Breast epithelium (tissue), 4 donors: ENCODE measurements around the gene HEBP2. TPM values are rescaled to one million over a fixed set of nuclear protein-coding genes. Genes with fewer than 3 reads are reported as not detected.

Experiments
- DNase-seq, 2 donors: peaks; one replicate each; pipeline ENCODE4 v3.0.0-alpha.2; 2019; ENCODE audit warnings: low spot score in 2 of 2
- H3K27ac ChIP-seq, 2 donors: fragments of 200-600 bp; sonication (generic) in 1 of 2; one replicate each; pipeline ENCODE4 v1.5.1; 2016 to 2019; ENCODE audit warnings: mild to moderate bottlenecking in 1 of 2
- H3K27me3 ChIP-seq, 2 donors: fragments of 200-600 bp; sonication (generic) in 1 of 2; one replicate each; pipeline versions ENCODE4 v1.5.1 to v1.6.0; 2017 to 2019; ENCODE audit warnings: control low read depth in 1 of 2, mild to moderate bottlenecking in 1 of 2
- H3K36me3 ChIP-seq: fragments of 200-600 bp; one replicate; pipeline ENCODE4 v1.5.1; 2019
- H3K4me1 ChIP-seq, 2 donors: fragments of 200-600 bp; sonication (generic); one replicate each; pipeline ENCODE4 v1.5.1; 2016 to 2019; ENCODE audit warnings: control low read depth in 1 of 2
- H3K4me3 ChIP-seq, 3 donors: fragments of 200-600 bp; sonication (generic); 1 replicate in 2 of 3; 2 replicates in 1 of 3; pipeline ENCODE4 v1.5.1; 2016 to 2019; ENCODE audit warnings: mild to moderate bottlenecking in 3 of 3, moderate library complexity in 2 of 3
- H3K9me3 ChIP-seq, 2 donors: fragments of 200-600 bp; sonication (generic) in 1 of 2; one replicate each; pipeline ENCODE4 v1.5.1; 2016 to 2019; ENCODE audit warnings: control low read depth in 1 of 2
- CTCF ChIP-seq, 3 donors: fragments of 450-650 bp; IDR thresholded peaks; one replicate each; pipeline ENCODE4 v1.5.1; 2016 to 2017; ENCODE audit warnings: antibody characterized with exemption in 3 of 3, mild to moderate bottlenecking in 3 of 3, moderate library complexity in 3 of 3
- POLR2A ChIP-seq: fragments of 450-650 bp; IDR thresholded peaks from one replicate; pipeline ENCODE4 v1.6.1; 2016; ENCODE audit warnings: antibody characterized with exemption, mild to moderate bottlenecking, moderate library complexity
- POLR2AphosphoS5 ChIP-seq, 3 donors: sonication (generic); formaldehyde crosslinking; IDR thresholded peaks; one replicate each; pipeline ENCODE4 v1.6.1; 2017; ENCODE audit warnings: antibody characterized with exemption in 3 of 3
- intact Hi-C: fragments of 100-400 bp; cut with DNase I; formaldehyde crosslinking; loops from one replicate; pipeline ENCODE4 v1.15.1; 2023; ENCODE audit warnings: low total_unique reads
- total RNA-seq, 3 donors: library from RNA; depleted of rRNA; stranded (reverse); fragments of >200 nt; gene quantifications; one replicate each; pipeline ENCODE4 v1.1.0, GENCODE V29; 2016

HEBP2 gene
- total RNA-seq, 3 donors from 2014 or later, result 66.2 to 321 (median 72.6) TPM

GRCh38 chr6:138441965-138442364 lies 37.9 kb downstream of the HEBP2 start:
- H3K4me1 ChIP-seq, result no peaks in the 10 kb centered on the region
- no peak overlapping the region for H3K4me3 ChIP-seq
- no peak overlapping the region for H3K27ac ChIP-seq
- no peak for TF ChIP-seq CTCF (IDR thresholded peaks at IDR 0.05)
- TF ChIP-seq POLR2AphosphoS5 (IDR thresholded peaks at IDR 0.05), result no peak
- no peak for TF ChIP-seq POLR2A
- no peaks in the 10 kb centered on the region for H3K9me3 ChIP-seq
- H3K27me3 ChIP-seq, result no peaks in the 10 kb centered on the region
- no peaks in the 10 kb centered on the region for H3K36me3 ChIP-seq
- no peak for DNase-seq
- intact Hi-C loops, result no loop called here

GRCh38 chr6:138442663-138443062 lies 38.6 kb downstream of the HEBP2 start:
- H3K27ac ChIP-seq, result no peak overlapping the region
- no peaks in the 10 kb centered on the region for H3K9me3 ChIP-seq
- no peaks in the 10 kb centered on the region for H3K4me1 ChIP-seq
- H3K4me3 ChIP-seq, result no peak overlapping the region
- DNase-seq, result no peak
- intact Hi-C loops, result no loop called here
- H3K27me3 ChIP-seq, result no peaks in the 10 kb centered on the region
- H3K36me3 ChIP-seq, result no peaks in the 10 kb centered on the region
- no peak for TF ChIP-seq POLR2A
- TF ChIP-seq POLR2AphosphoS5 (IDR thresholded peaks at IDR 0.05), result no peak
- TF ChIP-seq CTCF (IDR thresholded peaks at IDR 0.05), result no peak

DNA sequence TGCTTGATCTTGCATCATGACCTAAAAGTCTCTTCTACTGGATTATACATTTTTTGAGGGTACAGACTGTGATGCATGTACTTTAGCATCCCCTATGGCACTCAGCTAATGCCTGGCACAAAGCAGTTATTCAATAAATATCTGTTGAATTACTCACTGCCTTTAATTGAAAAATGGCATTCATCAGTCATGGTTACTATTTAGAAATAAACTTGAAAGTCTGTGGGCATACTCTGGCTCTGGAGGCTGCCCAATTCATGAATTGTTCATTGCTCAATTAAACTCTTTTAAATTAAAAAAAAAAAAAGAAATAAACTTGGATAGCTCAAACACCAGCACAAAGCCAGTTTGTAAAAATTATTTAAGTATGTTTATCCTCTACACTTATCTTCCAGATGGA lies 40.0 kb downstream of the HEBP2 start:
- Histone ChIP-seq H3K4me1 (no peaks in the 10 kb centered on the region), H3K27ac (no peak overlapping the region), H3K36me3 (no peaks in the 10 kb centered on the region), H3K27me3 (no peaks in the 10 kb centered on the region), H3K9me3 (no peaks in the 10 kb centered on the region), H3K4me3 (no peak overlapping the region)
- no peak for TF ChIP-seq POLR2A
- TF ChIP-seq CTCF (IDR thresholded peaks at IDR 0.05), result no peak
- TF ChIP-seq POLR2AphosphoS5 (IDR thresholded peaks at IDR 0.05), result no peak
- intact Hi-C loops, result no loop called here
- no peak for DNase-seq

- no peak for TF ChIP-seq CTCF (IDR thresholded peaks at IDR 0.05)
- TF ChIP-seq POLR2A, result no peak
- no peak for TF ChIP-seq POLR2AphosphoS5 (IDR thresholded peaks at IDR 0.05)
- DNase-seq, result no peak
- Histone ChIP-seq H3K4me1 (no peaks in the 10 kb centered on the region), H3K27me3 (no peaks in the 10 kb centered on the region), H3K9me3 (no peaks in the 10 kb centered on the region), H3K4me3 (no peak overlapping the region), H3K36me3 (no peaks in the 10 kb centered on the region), H3K27ac (no peak overlapping the region)
- intact Hi-C loops, result no loop called here
Measured at GRCh38 chr6:138446821-138447220, 42.8 kb downstream of the HEBP2 start.

DNA sequence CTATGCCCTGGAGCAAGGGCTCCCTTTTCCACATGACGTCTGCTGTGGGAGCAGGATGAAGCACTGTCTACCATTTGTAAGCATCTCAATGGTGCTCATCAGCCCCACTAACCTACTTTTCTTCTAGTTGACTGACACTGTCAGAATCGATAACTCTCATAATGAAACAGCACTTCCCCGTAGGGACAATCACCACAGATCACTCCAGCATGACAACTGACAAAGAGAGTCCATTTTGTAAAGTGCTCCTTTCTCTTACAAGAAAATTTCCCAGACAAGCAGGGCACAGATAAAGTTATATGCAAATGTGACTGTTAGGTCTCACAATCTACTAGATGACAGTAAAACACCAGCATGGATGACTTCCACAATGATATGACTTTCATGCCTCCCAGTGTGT lies 46.4 kb downstream of the HEBP2 start:
- intact Hi-C loops, result no loop called here
- Histone ChIP-seq H3K27me3 (no peaks in the 10 kb centered on the region), H3K36me3 (no peaks in the 10 kb centered on the region), H3K4me3 (no peak overlapping the region), H3K9me3 (no peaks in the 10 kb centered on the region), H3K4me1 (peaks cover 0 to 8% of the 10 kb centered on the region in 2 donors), H3K27ac (no peak overlapping the region)
- DNase-seq, result no peak
- TF ChIP-seq CTCF (IDR thresholded peaks at IDR 0.05) (no peak), POLR2AphosphoS5 (IDR thresholded peaks at IDR 0.05) (no peak), POLR2A (no peak)
